GM12875 (cell line): ENCODE data around the gene ME3.

Source experiments
- H3K4me3 ChIP-seq: one replicate; pipeline ENCODE4 v1.5.1; 2011; ENCODE audit warnings: low read depth, low read length, control low read depth
- CTCF ChIP-seq: IDR thresholded peaks from 2 replicates; pipeline ENCODE4 v1.5.1; 2011; ENCODE audit warnings: low read depth, mild to moderate bottlenecking, control low read depth, inconsistent platforms, low read length, moderate library complexity, borderline replicate concordance; ENCODE audit not compliant: insufficient read depth

The ME3 gene

GRCh38 chr11:86507249-86507845, 165.1 kb downstream of the ME3 start:
- TF ChIP-seq CTCF, result no peak
- H3K4me3 ChIP-seq, result no peak overlapping the region

GRCh38 chr11:86506235-86506634, 166.2 kb downstream of the ME3 start:
- no peak for TF ChIP-seq CTCF
- no peak overlapping the region for H3K4me3 ChIP-seq

GRCh38 chr11:86503131-86503530, 169.3 kb downstream of the ME3 start:
- TF ChIP-seq CTCF, result no peak
- H3K4me3 ChIP-seq, result no peak overlapping the region

- H3K4me3 ChIP-seq, result no peak overlapping the region
- no peak for TF ChIP-seq CTCF
Measured at GRCh38 chr11:86502137-86502642, 170.2 kb downstream of the ME3 start.

GRCh38 chr11:86500500-86501140, 171.8 kb downstream of the ME3 start:
- no peak for TF ChIP-seq CTCF
- no peak overlapping the region for H3K4me3 ChIP-seq

- no peak for TF ChIP-seq CTCF
- no peak overlapping the region for H3K4me3 ChIP-seq
Measured at GRCh38 chr11:86499723-86500129, 172.7 kb downstream of the ME3 start.

GRCh38 chr11:86497836-86498235, 174.6 kb downstream of the ME3 start:
- no peak overlapping the region for H3K4me3 ChIP-seq
- no peak for TF ChIP-seq CTCF
